Activated gamma-delta T cell treated with anti-CD3 and anti-CD28 coated beads, Interleukin-2, amount 50 U/mL, for 16 hours (primary cell): ENCODE data around the gene RPP14.
"Not testable (repeated sequence)": the region's sequence is repeated elsewhere in the genome, so short reads cannot be mapped to it uniquely, and the experiment has no call there.

ENCODE experiments used
- DNase-seq: peaks from one replicate; pipeline ENCODE4 v3.0.0-alpha.2; 2020; ENCODE audit warnings: low read depth

The RPP14 gene

DNA sequence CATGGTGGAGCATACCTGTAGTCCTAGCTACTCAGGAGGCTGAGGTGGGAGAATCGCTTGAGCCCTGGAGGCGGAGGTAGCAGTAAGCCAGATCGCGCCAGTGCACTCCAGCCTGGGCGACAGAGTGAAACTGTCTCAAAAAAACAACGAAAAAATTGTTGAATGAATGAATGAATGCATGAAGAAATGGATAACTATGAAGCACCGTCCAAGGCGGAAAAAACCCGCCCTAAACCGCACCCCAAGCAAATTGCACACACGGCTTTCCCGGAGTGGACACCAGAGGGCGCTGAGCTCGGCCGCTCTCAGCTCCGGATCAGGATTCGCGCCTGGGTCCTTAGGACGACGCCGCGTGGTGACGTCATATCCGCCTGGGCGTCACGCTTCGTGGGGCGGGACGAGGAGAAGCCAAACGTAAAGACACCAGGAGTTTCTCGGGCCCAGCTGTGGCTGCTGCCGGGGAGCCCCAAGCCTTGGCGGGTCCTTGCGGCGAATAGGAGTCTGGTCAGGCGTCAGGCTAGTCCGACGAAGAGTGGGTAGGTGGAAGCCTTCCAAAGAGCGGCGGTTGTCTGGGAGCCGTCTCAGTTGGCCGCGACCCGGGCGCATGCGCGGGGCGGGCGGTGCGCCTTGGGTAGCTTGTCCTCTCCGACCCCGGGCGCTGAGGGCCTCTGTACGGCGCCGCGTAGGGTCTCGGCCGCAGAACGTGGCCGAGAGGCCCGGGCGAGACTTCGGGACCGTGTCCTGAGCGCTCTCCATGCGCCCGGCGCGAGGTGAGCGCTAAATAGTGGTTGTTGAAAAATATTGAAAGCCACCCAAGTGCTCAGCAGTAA is at the start of gene RPP14, which contains the start of gene HTD2:
Gene RPP14 (plus strand): TSS at position 364 of the 830 bp plus-strand sequence. CDS start 4,085 bp downstream, outside the sequence.
Gene HTD2 (plus strand): TSS at position 639 of the 830 bp plus-strand sequence. CDS start 11,094 bp downstream, outside the sequence.
- DNase-seq: peak; percentile 97

DNA sequence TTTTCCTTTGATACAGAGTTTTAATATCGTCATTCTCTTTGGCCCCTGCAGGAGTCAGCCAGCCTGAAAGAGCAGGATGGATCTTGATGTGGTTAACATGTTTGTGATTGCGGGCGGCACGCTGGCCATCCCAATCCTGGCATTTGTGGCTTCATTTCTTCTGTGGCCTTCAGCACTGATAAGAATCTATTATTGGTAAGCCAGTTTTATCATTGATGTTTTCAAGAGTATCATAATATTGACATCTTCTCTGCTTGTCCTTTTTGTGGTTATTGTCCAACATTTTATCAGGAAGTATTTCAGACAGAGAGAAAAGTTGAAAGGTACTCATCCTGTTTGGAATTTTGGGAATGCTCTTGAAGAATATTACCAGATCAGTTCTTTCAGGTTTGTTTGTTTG is 49.5 kb upstream of the RPP14 start:
- no peak for DNase-seq

- no peak for DNase-seq
These were observed 47.5 kb upstream of the RPP14 start for GRCh38 chr3:58258392-58259055.

GRCh38 chr3:58260261-58260731 is 45.7 kb upstream of the RPP14 start:
- no peak for DNase-seq

GRCh38 chr3:58260733-58261132 is 45.3 kb upstream of the RPP14 start:
- DNase-seq: no peak

DNA sequence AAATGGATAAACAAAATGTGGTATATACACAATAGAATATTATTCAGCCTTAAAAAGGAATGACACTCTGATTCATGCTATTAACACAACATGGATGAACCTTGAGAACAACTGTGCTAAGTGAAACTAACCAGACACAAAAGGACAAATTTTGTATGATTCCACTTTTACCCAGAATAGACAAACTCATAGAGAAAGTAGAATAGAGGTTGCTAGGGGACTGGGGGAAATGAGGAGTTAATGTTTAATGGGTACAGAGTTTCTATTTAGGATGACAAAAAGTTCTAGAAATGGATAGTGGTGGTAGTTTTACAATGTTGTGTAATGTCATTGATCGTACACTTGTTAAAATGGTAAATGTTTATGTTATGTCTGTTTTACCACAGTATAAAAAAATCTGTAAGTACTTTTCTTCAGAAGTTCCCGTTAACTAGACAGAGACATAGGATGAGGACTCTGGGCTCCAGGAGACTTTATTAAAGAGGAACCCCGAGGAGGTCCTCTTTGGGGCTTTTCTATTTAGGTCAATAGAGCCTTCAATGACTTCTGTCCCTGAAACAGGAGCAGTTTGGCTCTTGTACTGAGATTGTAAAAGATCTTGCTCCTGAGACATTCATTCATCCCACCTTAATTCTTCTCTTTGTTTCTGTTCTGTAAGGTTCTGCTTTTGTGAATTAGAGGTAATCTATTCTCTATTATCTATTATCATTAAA is 43.9 kb upstream of the RPP14 start:
- no peak for DNase-seq

- DNase-seq: no peak
These were observed 39.5 kb upstream of the RPP14 start for GRCh38 chr3:58266577-58266976.

GRCh38 chr3:58267543-58267942 is 38.5 kb upstream of the RPP14 start:
- not testable (repeated sequence) for DNase-seq

GRCh38 chr3:58269356-58269755 is 36.7 kb upstream of the RPP14 start:
- DNase-seq: no peak

DNA sequence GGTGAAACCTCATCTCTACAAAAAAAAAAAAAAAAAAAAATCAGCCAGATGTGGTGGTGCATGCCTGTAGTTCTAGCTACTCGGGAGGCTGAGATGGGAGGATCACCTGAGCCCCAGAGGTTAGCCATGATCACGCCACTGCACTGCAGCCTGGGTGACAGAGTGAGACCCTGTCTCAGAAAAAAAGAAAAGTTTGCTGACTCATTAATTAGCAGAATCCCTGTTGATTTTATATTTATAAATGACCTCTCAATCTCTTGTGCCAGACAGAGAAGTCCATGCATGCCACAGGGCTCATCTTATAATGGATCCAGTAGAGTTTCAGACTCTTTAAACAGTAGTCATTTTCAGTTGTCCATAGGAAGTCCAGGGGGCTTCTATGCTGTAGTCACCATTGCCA is 35.6 kb upstream of the RPP14 start:
- no peak for DNase-seq

- no peak for DNase-seq
These were observed 34.0 kb upstream of the RPP14 start for GRCh38 chr3:58271901-58272501.

- DNase-seq: no peak
These were observed 33.2 kb upstream of the RPP14 start for GRCh38 chr3:58272891-58273290.

DNA sequence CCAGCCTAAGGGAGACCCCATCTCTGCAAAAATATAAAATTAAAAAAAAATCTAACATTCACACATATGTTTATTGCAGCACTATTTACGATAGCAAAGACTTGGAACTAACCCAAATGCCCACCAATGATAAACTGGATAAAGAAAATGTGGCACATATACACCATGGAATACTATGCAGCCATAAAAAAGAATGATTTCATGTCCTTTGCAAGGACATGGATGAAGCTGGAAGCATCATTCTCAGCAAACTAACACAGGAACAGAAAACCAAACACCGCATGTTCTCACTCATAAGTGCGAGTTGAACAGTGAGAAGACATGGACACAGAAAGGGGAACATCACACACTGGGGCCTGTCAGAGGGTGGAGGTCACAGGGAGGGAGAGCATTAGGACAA is 32.7 kb upstream of the RPP14 start:
- DNase-seq: not testable (repeated sequence)

GRCh38 chr3:58274027-58274614 is 31.9 kb upstream of the RPP14 start:
- DNase-seq: no peak

- no peak for DNase-seq
These were observed 25.0 kb upstream of the RPP14 start for GRCh38 chr3:58281069-58281468.

GRCh38 chr3:58285334-58285733 is 20.7 kb upstream of the RPP14 start:
- DNase-seq: no peak

- DNase-seq: no peak
These were observed 18.7 kb upstream of the RPP14 start for GRCh38 chr3:58287354-58287753.

DNA sequence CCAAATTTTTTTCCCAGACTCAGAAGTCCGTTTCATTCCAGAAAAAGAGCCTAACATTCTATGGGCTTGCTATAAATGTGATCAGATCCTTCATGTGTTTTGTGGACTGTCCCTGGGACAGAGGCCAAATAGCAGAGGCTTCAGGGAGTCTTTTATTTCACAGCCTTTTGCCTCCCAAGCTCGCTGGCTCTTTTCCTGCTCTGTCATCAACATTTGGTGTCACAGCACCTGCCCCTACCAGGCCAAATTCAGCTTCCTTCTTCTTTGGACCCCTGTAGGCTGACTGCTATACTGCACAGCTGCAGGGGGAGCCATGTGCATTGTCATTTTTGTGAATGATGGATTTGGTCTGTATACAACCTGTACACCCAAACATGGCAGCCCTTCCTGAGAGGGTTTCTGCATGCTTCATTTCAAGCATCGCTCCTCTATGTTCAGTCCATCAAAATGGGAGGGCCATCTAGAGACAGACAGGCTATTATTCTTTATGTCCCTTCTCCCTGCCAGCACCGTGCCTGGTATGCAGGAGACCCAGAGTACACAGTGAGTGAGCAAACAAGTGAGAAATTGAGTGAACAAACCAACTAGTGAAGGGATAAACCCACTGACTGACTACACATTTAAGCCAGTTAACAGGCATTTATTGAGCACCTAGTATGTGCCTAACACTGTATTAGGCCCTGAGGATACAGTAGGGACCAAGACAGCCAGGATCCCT is 17.9 kb upstream of the RPP14 start:
- no peak for DNase-seq

DNA sequence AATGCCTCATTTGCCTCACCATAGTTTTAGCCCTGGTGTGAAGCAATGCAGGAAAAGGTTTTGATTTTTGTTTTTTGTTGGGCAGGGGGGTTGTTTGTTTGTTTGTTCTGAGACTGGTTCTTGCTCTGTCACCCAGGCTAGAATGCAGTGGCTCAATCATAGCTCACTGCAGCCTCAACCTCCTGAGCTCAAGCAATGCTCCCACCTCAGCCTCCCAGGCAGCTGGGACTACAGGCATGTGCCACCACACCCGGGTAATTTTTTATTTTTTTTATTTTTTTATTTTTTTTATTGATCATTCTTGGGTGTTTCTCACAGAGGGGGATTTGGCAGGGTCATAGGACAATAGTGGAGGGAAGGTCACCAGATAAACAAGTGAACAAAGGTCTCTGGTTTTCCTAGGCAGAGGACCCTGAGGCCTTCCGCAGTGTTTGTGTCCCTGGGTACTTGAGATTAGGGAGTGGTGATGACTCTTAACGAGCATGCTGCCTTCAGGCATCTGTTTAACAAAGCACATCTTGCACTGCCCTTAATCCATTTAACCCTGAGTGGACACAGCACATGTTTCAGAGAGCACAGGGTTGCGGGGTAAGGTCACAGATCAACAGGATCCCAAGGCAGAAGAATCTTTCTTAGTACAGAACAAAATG is 17.0 kb upstream of the RPP14 start:
- not testable (repeated sequence) for DNase-seq

- DNase-seq: not testable (repeated sequence)
These were observed 15.6 kb upstream of the RPP14 start for GRCh38 chr3:58290446-58290845.
